ENCODE results near the gene SMYD2.

DNA sequence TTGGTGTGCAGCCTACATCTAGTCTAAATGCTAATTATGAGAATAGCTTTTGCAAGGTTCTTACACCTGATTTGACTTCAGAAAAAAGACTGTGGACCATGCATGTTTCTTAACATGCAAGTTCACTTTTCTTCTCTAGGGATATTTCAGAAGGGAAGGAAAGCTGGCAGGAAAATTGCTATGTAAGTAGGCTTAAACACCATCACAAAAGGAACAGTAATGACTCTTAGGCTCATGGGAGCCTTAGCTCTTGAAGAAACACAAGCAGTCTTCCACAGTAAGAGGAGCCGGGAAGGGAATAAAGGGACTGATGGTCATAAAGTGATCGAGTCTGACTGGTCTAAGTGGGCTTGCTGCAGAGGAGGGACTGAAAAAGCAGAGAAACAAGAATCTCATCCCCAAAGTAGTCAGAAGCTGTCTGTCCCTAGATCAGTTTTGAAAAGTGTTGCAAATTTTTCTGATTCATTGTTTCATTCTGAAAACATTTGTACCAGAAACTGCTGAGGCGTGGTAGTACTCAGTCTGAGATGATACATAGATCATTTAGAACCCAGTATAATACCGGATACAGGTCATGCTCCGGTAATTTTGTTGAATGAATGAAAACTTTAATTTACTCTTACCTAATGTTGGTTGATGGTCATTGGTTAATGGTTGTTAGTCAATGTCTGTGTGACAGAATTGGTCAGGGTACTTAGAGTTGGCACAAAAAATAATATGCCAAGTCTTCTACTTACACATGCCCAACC lies 40.9 kb downstream of the SMYD2 start:
- TF ChIP-seq, protein P1, sequence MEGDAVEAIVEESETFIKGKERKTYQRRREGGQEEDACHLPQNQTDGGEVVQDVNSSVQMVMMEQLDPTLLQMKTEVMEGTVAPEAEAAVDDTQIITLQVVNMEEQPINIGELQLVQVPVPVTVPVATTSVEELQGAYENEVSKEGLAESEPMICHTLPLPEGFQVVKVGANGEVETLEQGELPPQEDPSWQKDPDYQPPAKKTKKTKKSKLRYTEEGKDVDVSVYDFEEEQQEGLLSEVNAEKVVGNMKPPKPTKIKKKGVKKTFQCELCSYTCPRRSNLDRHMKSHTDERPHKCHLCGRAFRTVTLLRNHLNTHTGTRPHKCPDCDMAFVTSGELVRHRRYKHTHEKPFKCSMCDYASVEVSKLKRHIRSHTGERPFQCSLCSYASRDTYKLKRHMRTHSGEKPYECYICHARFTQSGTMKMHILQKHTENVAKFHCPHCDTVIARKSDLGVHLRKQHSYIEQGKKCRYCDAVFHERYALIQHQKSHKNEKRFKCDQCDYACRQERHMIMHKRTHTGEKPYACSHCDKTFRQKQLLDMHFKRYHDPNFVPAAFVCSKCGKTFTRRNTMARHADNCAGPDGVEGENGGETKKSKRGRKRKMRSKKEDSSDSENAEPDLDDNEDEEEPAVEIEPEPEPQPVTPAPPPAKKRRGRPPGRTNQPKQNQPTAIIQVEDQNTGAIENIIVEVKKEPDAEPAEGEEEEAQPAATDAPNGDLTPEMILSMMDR (IDR thresholded peaks at IDR 0.05): no peak
- TF ChIP-seq, protein P2, sequence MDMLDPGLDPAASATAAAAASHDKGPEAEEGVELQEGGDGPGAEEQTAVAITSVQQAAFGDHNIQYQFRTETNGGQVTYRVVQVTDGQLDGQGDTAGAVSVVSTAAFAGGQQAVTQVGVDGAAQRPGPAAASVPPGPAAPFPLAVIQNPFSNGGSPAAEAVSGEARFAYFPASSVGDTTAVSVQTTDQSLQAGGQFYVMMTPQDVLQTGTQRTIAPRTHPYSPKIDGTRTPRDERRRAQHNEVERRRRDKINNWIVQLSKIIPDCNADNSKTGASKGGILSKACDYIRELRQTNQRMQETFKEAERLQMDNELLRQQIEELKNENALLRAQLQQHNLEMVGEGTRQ (CRISPR knock-in tag; IDR thresholded peaks at IDR 0.05): no peak
- TF ChIP-seq NFYB (CRISPR knock-in tag; conservative IDR thresholded peaks at IDR 0.05; ENCODE audit: low read depth): no peak
- TF ChIP-seq, protein P3, sequence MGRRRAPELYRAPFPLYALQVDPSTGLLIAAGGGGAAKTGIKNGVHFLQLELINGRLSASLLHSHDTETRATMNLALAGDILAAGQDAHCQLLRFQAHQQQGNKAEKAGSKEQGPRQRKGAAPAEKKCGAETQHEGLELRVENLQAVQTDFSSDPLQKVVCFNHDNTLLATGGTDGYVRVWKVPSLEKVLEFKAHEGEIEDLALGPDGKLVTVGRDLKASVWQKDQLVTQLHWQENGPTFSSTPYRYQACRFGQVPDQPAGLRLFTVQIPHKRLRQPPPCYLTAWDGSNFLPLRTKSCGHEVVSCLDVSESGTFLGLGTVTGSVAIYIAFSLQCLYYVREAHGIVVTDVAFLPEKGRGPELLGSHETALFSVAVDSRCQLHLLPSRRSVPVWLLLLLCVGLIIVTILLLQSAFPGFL (CRISPR knock-in tag; IDR thresholded peaks at IDR 0.05; ENCODE audit: borderline replicate concordance): no peak
